Activated T-cell treated with anti-CD3 and anti-CD28 coated beads, Interleukin-2, amount 50 U/mL, for 72 hours (primary cell): ENCODE results near the gene TOMM34. TPM values are rescaled to one million over a fixed set of nuclear protein-coding genes. Genes with fewer than 3 reads are reported as not detected.

Experiments used
- total RNA-seq, 2 donors: library from RNA; stranded (reverse); gene quantifications; one replicate each; pipeline ENCODE4 v1.2.3, GENCODE V29; 2022

The TOMM34 gene
- total RNA-seq, 2 donors from 2014 or later = 43.5 to 46.8 TPM

Other genes starting within 250 kb of the TOMM34 start
- not detected for gene CCN5, start 245.0 kb downstream of the TOMM34 start, total RNA-seq
- gene KCNK15, start 214.5 kb downstream of the TOMM34 start, total RNA-seq = under 1 TPM; 0.48 to 0.63 TPM
- gene RIMS4, start 149.9 kb downstream of the TOMM34 start, total RNA-seq = under 1 TPM; 0.05 to 0.07 TPM
- gene YWHAB, start 74.7 kb downstream of the TOMM34 start, total RNA-seq = 100 to 1,000 TPM; 196 to 198 TPM
- 100 to 1,000 TPM; 138 to 162 TPM for gene PABPC1L, start 50.3 kb downstream of the TOMM34 start, total RNA-seq
- 100 to 1,000 TPM; 161 to 162 TPM for gene STK4, start 6.1 kb upstream of the TOMM34 start, total RNA-seq
- gene KCNS1, start 140.7 kb upstream of the TOMM34 start, total RNA-seq = under 1 TPM; 0.23 to 0.58 TPM
- 1 to 10 TPM in 1 of 2 donors, not detected in 1; 1.4 TPM for gene WFDC5, start 154.8 kb upstream of the TOMM34 start, total RNA-seq
- not detected for gene WFDC12, start 164.1 kb upstream of the TOMM34 start, total RNA-seq
- not detected for gene PI3, start 214.5 kb upstream of the TOMM34 start, total RNA-seq
- not detected for gene SEMG1, start 246.6 kb upstream of the TOMM34 start, total RNA-seq